ENCODE measurements around the gene COL6A1.

DNA sequence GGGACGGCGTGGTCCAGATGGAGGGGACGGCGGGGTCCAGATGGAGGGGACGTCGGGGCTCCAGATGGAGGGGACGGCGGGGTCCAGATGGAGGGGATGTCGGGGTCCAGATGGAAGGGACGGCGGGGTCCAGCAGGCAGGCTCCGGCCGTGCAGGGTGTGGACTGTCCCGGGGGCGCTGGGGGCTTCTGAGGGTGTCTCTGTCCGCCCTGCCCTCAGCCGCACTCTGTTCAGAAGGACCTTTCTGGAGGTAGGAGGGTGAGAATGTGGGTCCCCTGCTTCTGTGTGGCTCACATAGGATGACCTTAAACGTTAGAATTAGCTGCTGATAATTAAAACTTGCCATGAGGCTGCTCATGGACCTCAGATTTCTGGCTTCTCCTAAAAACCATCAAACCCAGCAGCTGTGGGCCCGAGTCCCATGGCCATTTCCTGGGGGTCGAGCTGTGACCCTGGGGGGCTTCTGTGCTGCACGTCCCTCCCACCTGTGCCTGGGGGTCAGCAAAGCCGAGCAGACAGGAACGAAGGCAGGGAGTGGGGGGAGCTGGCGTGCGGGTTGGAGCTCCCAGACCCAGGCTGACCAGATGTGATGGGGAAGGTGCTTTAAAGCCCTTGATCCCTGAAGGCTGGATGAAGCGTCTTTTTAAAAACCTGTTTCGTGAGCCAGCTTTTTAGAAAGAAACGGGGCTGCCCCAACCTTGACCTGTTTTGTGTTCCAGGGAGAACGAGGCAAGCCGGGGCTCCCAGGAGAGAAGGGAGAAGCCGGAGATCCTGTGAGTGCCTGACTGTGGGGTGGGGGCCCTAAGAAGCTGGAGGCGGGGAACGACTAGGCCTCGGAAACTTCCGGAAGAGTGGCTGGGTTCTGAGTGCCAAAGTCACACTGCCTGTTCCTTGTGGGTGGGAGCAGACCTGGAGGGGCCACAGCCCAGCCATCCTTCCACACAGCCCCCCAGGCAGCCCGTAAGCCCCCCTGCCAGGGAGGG is 7.1 kb downstream of the COL6A1 start:
- TF ChIP-seq CTCF (conservative IDR thresholded peaks at IDR 0.05; ENCODE audit: low read depth, low read length) (no peak), EZH2 (IDR thresholded peaks at IDR 0.05; ENCODE audit: borderline replicate concordance, low read depth, low read length, poor library complexity, severe bottlenecking) (no peak)
